Lower lobe of right lung (tissue), 2 donors: ENCODE measurements around the gene PSME1. TPM values are rescaled to one million over a fixed set of nuclear protein-coding genes. Genes with fewer than 3 reads are reported as not detected.

ENCODE experiments used
- ATAC-seq, 2 donors: fragments of 200-7000 bp; cut with Tn5 transposase; one replicate each; pipeline ENCODE4 v1.9.1; 2020 to 2022; ENCODE audit warnings: mild to moderate bottlenecking in 2 of 2, moderate library complexity in 2 of 2
- DNase-seq: peaks from one replicate; pipeline ENCODE4 v3.0.0-alpha.2; 2020
- H3K27ac ChIP-seq: fragments of 200-600 bp; one replicate; pipeline ENCODE4 v1.8.0; 2022
- H3K27me3 ChIP-seq: fragments of 200-600 bp; one replicate; pipeline ENCODE4 v1.8.0; 2022; ENCODE audit warnings: low read depth
- H3K36me3 ChIP-seq: fragments of 200-600 bp; one replicate; pipeline ENCODE4 v1.8.0; 2022; ENCODE audit warnings: mild to moderate bottlenecking
- H3K4me1 ChIP-seq: fragments of 200-600 bp; one replicate; pipeline ENCODE4 v1.8.0; 2022
- H3K4me3 ChIP-seq: fragments of 200-600 bp; one replicate; pipeline ENCODE4 v1.8.0; 2022; ENCODE audit warnings: mild to moderate bottlenecking
- H3K9me3 ChIP-seq: fragments of 200-600 bp; one replicate; pipeline ENCODE4 v1.8.0; 2022
- CTCF ChIP-seq: fragments of 200-600 bp; IDR thresholded peaks from one replicate; pipeline ENCODE4 v1.8.0; 2022; ENCODE audit warnings: antibody characterized with exemption, mild to moderate bottlenecking
- intact Hi-C: fragments of 100-400 bp; cut with DNase I; formaldehyde crosslinking; loops from one replicate; pipeline ENCODE4 v1.11.0; 2022
- microRNA-seq: library from miRNA; unstranded; fragments of <30 nt; microRNA quantifications from one replicate; pipeline ENCODE4 v1.2.0, GENCODE V29; 2020; ENCODE audit warnings: borderline number of aligned reads
- total RNA-seq: library from RNA; stranded (reverse); fragmentation: NEBNext Ultra II Directional; extraction: Animal tissue kit (Norgen Biotek cat#: 25700); gene quantifications from one replicate; pipeline ENCODE4 v1.2.1, GENCODE V29; 2021
- donor health status: DM: no; HTN: yes; CAD: no; lungs with severe emphysema.

The PSME1 gene
- total RNA-seq, 1 donor from 2014 or later: 198 TPM

GRCh38 chr14:24186831-24187538 lies 51.0 kb downstream of the PSME1 start:
- no peak overlapping the region for H3K27ac ChIP-seq
- H3K36me3 ChIP-seq: peaks cover 70% of the 10 kb centered on the region
- intact Hi-C loops: no loop called here
- no peak overlapping the region for H3K4me3 ChIP-seq
- H3K4me1 ChIP-seq: peaks cover 20% of the 10 kb centered on the region
- ATAC-seq: no peak
- TF ChIP-seq CTCF: no peak
- no peaks in the 10 kb centered on the region for H3K9me3 ChIP-seq
- no peaks in the 10 kb centered on the region for H3K27me3 ChIP-seq
- no peak for DNase-seq

GRCh38 chr14:24187539-24187915 lies 51.5 kb downstream of the PSME1 start:
- Histone ChIP-seq H3K27ac (peak overlapping the region; percentile 70), H3K27me3 (no peaks in the 10 kb centered on the region), H3K36me3 (peaks cover 70% of the 10 kb centered on the region), H3K4me1 (peaks cover 20% of the 10 kb centered on the region), H3K4me3 (peak overlapping the region; percentile 80), H3K9me3 (no peaks in the 10 kb centered on the region)
- ATAC-seq: no peak
- DNase-seq: no peak
- TF ChIP-seq CTCF: no peak
- intact Hi-C loops: no loop called here

Small RNAs within 50 kb of the gene (microRNA-seq; reads per million reads assigned to microRNA genes)
- not detected for gene MIR7703

Other genes starting within 250 kb of the PSME1 start
- gene DHRS4, start 182.4 kb upstream of the PSME1 start, total RNA-seq: 35.4 TPM
- 19.4 TPM for gene DHRS4L2, start 147.3 kb upstream of the PSME1 start, total RNA-seq
- gene CARMIL3, start 84.2 kb upstream of the PSME1 start, total RNA-seq: 0.95 TPM
- not detected for gene CPNE6, start 64.6 kb upstream of the PSME1 start, total RNA-seq
- 42.8 TPM for gene PCK2, start 41.9 kb upstream of the PSME1 start, total RNA-seq
- gene DCAF11, start 21.4 kb upstream of the PSME1 start, total RNA-seq: 64.9 TPM
- 2.0 TPM for gene NRL, start 21.2 kb upstream of the PSME1 start, total RNA-seq
- 0.97 TPM for gene FITM1, start 5.5 kb upstream of the PSME1 start, total RNA-seq
- gene EMC9, start 5.4 kb downstream of the PSME1 start, total RNA-seq: 9.3 TPM
- 144 TPM for gene PSME2, start 10.4 kb downstream of the PSME1 start, total RNA-seq
- gene RNF31, start 11.3 kb downstream of the PSME1 start, total RNA-seq: 67.3 TPM
- 158 TPM for gene IRF9, start 25.1 kb downstream of the PSME1 start, total RNA-seq
- gene REC8, start 35.9 kb downstream of the PSME1 start, total RNA-seq: 18.4 TPM
- 18.3 TPM for gene IPO4, start 52.6 kb downstream of the PSME1 start, total RNA-seq
- 48.9 TPM for gene TM9SF1, start 59.2 kb downstream of the PSME1 start, total RNA-seq
- gene TSSK4, start 69.5 kb downstream of the PSME1 start, total RNA-seq: 0.74 TPM
- gene CHMP4A, start 77.3 kb downstream of the PSME1 start, total RNA-seq: 41.9 TPM
- 13.3 TPM for gene MDP1, start 79.9 kb downstream of the PSME1 start, total RNA-seq
- 132 TPM for gene NEDD8, start 96.2 kb downstream of the PSME1 start, total RNA-seq
- gene GMPR2, start 96.7 kb downstream of the PSME1 start, total RNA-seq: 72.3 TPM
- gene TINF2, start 106.4 kb downstream of the PSME1 start, total RNA-seq: 85.7 TPM
- 5.9 TPM for gene TGM1, start 127.0 kb downstream of the PSME1 start, total RNA-seq
- gene RABGGTA, start 135.4 kb downstream of the PSME1 start, total RNA-seq: 50.4 TPM
- 22.7 TPM for gene DHRS1, start 163.6 kb downstream of the PSME1 start, total RNA-seq
- 22.0 TPM for gene NOP9, start 163.7 kb downstream of the PSME1 start, total RNA-seq
- gene CIDEB, start 171.8 kb downstream of the PSME1 start, total RNA-seq: 16.4 TPM
- 5.9 TPM for gene LTB4R2, start 173.9 kb downstream of the PSME1 start, total RNA-seq
- gene LTB4R, start 175.3 kb downstream of the PSME1 start, total RNA-seq: 14.1 TPM
- 42.7 TPM for gene ADCY4, start 198.9 kb downstream of the PSME1 start, total RNA-seq
- gene RIPK3, start 203.8 kb downstream of the PSME1 start, total RNA-seq: 27.9 TPM
- 37.0 TPM for gene NFATC4, start 232.0 kb downstream of the PSME1 start, total RNA-seq